Breast epithelium (tissue), 3 donors: ENCODE measurements around the gene TMEM143.

Experiments used
- POLR2A ChIP-seq: fragments of 450-650 bp; IDR thresholded peaks from one replicate; pipeline ENCODE4 v1.6.1; 2016; ENCODE audit warnings: antibody characterized with exemption, mild to moderate bottlenecking, moderate library complexity
- POLR2AphosphoS5 ChIP-seq, 3 donors: sonication (generic); formaldehyde crosslinking; IDR thresholded peaks; one replicate each; pipeline ENCODE4 v1.6.1; 2017; ENCODE audit warnings: antibody characterized with exemption in 3 of 3
- TF ChIP-seq, protein P1 (sequence below), 3 donors: fragments of 450-650 bp; IDR thresholded peaks; one replicate each; pipeline ENCODE4 v1.5.1; 2016 to 2017; ENCODE audit warnings: antibody characterized with exemption in 3 of 3, mild to moderate bottlenecking in 3 of 3, moderate library complexity in 3 of 3

- TF ChIP-seq POLR2AphosphoS5 (IDR thresholded peaks at IDR 0.05): no peak
- TF ChIP-seq, protein P1, sequence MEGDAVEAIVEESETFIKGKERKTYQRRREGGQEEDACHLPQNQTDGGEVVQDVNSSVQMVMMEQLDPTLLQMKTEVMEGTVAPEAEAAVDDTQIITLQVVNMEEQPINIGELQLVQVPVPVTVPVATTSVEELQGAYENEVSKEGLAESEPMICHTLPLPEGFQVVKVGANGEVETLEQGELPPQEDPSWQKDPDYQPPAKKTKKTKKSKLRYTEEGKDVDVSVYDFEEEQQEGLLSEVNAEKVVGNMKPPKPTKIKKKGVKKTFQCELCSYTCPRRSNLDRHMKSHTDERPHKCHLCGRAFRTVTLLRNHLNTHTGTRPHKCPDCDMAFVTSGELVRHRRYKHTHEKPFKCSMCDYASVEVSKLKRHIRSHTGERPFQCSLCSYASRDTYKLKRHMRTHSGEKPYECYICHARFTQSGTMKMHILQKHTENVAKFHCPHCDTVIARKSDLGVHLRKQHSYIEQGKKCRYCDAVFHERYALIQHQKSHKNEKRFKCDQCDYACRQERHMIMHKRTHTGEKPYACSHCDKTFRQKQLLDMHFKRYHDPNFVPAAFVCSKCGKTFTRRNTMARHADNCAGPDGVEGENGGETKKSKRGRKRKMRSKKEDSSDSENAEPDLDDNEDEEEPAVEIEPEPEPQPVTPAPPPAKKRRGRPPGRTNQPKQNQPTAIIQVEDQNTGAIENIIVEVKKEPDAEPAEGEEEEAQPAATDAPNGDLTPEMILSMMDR (IDR thresholded peaks at IDR 0.05): no peak
- TF ChIP-seq POLR2A: no peak
These were observed 59.9 kb downstream of the TMEM143 start for GRCh38 chr19:48303866-48304265.
